BLaER1 (cell line): ENCODE results near the gene ZNF143.
"Not testable (repeated sequence)": the region's sequence is repeated elsewhere in the genome, so short reads cannot be mapped to it uniquely, and the experiment has no call there.

Source experiments
- H3K27ac ChIP-seq: shearing (Covaris generic); formaldehyde crosslinking; 2 replicates; pipeline ENCODE4 v1.8.1; 2022
- H3K27me3 ChIP-seq: shearing (Covaris generic); formaldehyde crosslinking; 2 replicates; pipeline ENCODE4 v1.8.1; 2022
- H3K36me3 ChIP-seq: shearing (Covaris generic); formaldehyde crosslinking; 2 replicates; pipeline ENCODE4 v1.8.1; 2022
- H3K4me1 ChIP-seq: shearing (Covaris generic); formaldehyde crosslinking; 2 replicates; pipeline ENCODE4 v1.8.1; 2022
- H3K4me2 ChIP-seq: shearing (Covaris generic); formaldehyde crosslinking; 2 replicates; pipeline ENCODE4 v1.8.1; 2022
- H3K4me3 ChIP-seq: shearing (Covaris generic); formaldehyde crosslinking; 2 replicates; pipeline ENCODE4 v1.8.1; 2022
- H3K9ac ChIP-seq: shearing (Covaris generic); formaldehyde crosslinking; 2 replicates; pipeline ENCODE4 v1.8.1; 2022
- H3K9me3 ChIP-seq: shearing (Covaris generic); formaldehyde crosslinking; 2 replicates; pipeline ENCODE4 v1.8.1; 2022
- H4K20me1 ChIP-seq: shearing (Covaris generic); formaldehyde crosslinking; 2 replicates; pipeline ENCODE4 v1.8.1; 2022
- Cebpa-rat ChIP-seq: shearing (Covaris generic); IDR thresholded peaks from 2 replicates; pipeline ENCODE4 v1.8.1; 2022

The ZNF143 gene

GRCh38 chr11:9495803-9496514 is 35.1 kb downstream of the ZNF143 start:
- Histone ChIP-seq H3K9me3 (no peaks in the 10 kb centered on the region), H3K36me3 (peaks cover 86% of the 10 kb centered on the region), H3K27ac (no peak overlapping the region), H3K9ac (no peak overlapping the region), H3K4me1 (no peaks in the 10 kb centered on the region), H3K27me3 (no peaks in the 10 kb centered on the region), H3K4me3 (no peak overlapping the region), H3K4me2 (no peak overlapping the region), H4K20me1 (no peaks in the 10 kb centered on the region)
- TF ChIP-seq Cebpa-rat: no peak

GRCh38 chr11:9498457-9499078 is 37.8 kb downstream of the ZNF143 start:
- H3K27ac ChIP-seq: no peak overlapping the region
- H3K4me3 ChIP-seq: no peak overlapping the region
- H3K4me1 ChIP-seq: no peaks in the 10 kb centered on the region
- peaks cover 98% of the 10 kb centered on the region for H3K36me3 ChIP-seq
- no peak overlapping the region for H3K4me2 ChIP-seq
- no peaks in the 10 kb centered on the region for H3K9me3 ChIP-seq
- H3K27me3 ChIP-seq: no peaks in the 10 kb centered on the region
- H4K20me1 ChIP-seq: no peaks in the 10 kb centered on the region
- no peak for TF ChIP-seq Cebpa-rat
- H3K9ac ChIP-seq: no peak overlapping the region

GRCh38 chr11:9506489-9507276 is 45.9 kb downstream of the ZNF143 start:
- Histone ChIP-seq H3K36me3 (peaks cover 46% of the 10 kb centered on the region), H3K9ac (no peak overlapping the region), H3K4me3 (no peak overlapping the region), H3K9me3 (no peaks in the 10 kb centered on the region), H3K4me2 (no peak overlapping the region), H3K27me3 (no peaks in the 10 kb centered on the region), H4K20me1 (no peaks in the 10 kb centered on the region), H3K27ac (no peak overlapping the region), H3K4me1 (peaks cover 17% of the 10 kb centered on the region)
- no peak for TF ChIP-seq Cebpa-rat

- Histone ChIP-seq H3K4me1 (peaks cover 17% of the 10 kb centered on the region), H3K27ac (no peak overlapping the region), H3K36me3 (peaks cover 45% of the 10 kb centered on the region), H3K4me3 (no peak overlapping the region), H4K20me1 (no peaks in the 10 kb centered on the region), H3K9me3 (no peaks in the 10 kb centered on the region), H3K27me3 (no peaks in the 10 kb centered on the region), H3K4me2 (no peak overlapping the region), H3K9ac (no peak overlapping the region)
- TF ChIP-seq Cebpa-rat: no peak
Measured at GRCh38 chr11:9507277-9507580, 46.4 kb downstream of the ZNF143 start.

- no peak for TF ChIP-seq Cebpa-rat
- Histone ChIP-seq H3K4me3 (no peak overlapping the region), H3K9ac (no peak overlapping the region), H3K9me3 (no peaks in the 10 kb centered on the region), H3K36me3 (peaks cover 46% of the 10 kb centered on the region), H3K4me1 (peaks cover 17% of the 10 kb centered on the region), H3K4me2 (no peak overlapping the region), H3K27ac (no peak overlapping the region), H3K27me3 (no peaks in the 10 kb centered on the region), H4K20me1 (no peaks in the 10 kb centered on the region)
Measured at GRCh38 chr11:9509041-9509440, 48.2 kb downstream of the ZNF143 start.

- Histone ChIP-seq H3K27ac (no peak overlapping the region), H3K4me2 (no peak overlapping the region), H3K9ac (no peak overlapping the region), H3K9me3 (no peaks in the 10 kb centered on the region), H3K36me3 (peaks cover 71% of the 10 kb centered on the region), H4K20me1 (no peaks in the 10 kb centered on the region), H3K27me3 (no peaks in the 10 kb centered on the region), H3K4me1 (peaks cover 17% of the 10 kb centered on the region), H3K4me3 (no peak overlapping the region)
- TF ChIP-seq Cebpa-rat: no peak
Measured at GRCh38 chr11:9512370-9513019, 51.7 kb downstream of the ZNF143 start.

GRCh38 chr11:9514576-9514975 is 53.8 kb downstream of the ZNF143 start:
- H3K27me3 ChIP-seq, H3K27ac ChIP-seq, H3K4me3 ChIP-seq, H3K9me3 ChIP-seq, H3K9ac ChIP-seq, H4K20me1 ChIP-seq, H3K4me2 ChIP-seq: not testable (repeated sequence)
- H3K36me3 ChIP-seq: peaks cover 76% of the 10 kb centered on the region
- peaks cover 16% of the 10 kb centered on the region for H3K4me1 ChIP-seq

- H3K9me3 ChIP-seq: no peaks in the 10 kb centered on the region
- H3K4me2 ChIP-seq: no peak overlapping the region
- H3K36me3 ChIP-seq: peaks cover 85% of the 10 kb centered on the region
- no peak overlapping the region for H3K27ac ChIP-seq
- H3K4me1 ChIP-seq: peaks cover 1% of the 10 kb centered on the region; the same call in 1 of the 2 replicates
- TF ChIP-seq Cebpa-rat: no peak
- H3K9ac ChIP-seq: no peak overlapping the region
- H3K27me3 ChIP-seq: no peaks in the 10 kb centered on the region
- no peak overlapping the region for H3K4me3 ChIP-seq
- no peaks in the 10 kb centered on the region for H4K20me1 ChIP-seq
Measured at GRCh38 chr11:9516113-9516512, 55.3 kb downstream of the ZNF143 start.

- Histone ChIP-seq H3K9ac (no peak overlapping the region), H3K4me1 (no peaks in the 10 kb centered on the region), H3K27ac (no peak overlapping the region), H3K4me2 (no peak overlapping the region), H4K20me1 (no peaks in the 10 kb centered on the region), H3K36me3 (peaks cover 73% of the 10 kb centered on the region), H3K9me3 (no peaks in the 10 kb centered on the region), H3K27me3 (no peaks in the 10 kb centered on the region), H3K4me3 (no peak overlapping the region)
- no peak for TF ChIP-seq Cebpa-rat
Measured at GRCh38 chr11:9518835-9519410, 58.1 kb downstream of the ZNF143 start.
